Endothelial cell of umbilical vein (primary cell): ENCODE data around the gene SERPINB11.

ENCODE experiments used
- EZH2 ChIP-seq: IDR thresholded peaks from 2 replicates; pipeline ENCODE4 v1.6.1; 2012; ENCODE audit warnings: borderline replicate concordance, low read depth, mild to moderate bottlenecking, moderate library complexity, low read length, inconsistent platforms; ENCODE audit not compliant: severe bottlenecking
- GATA2 ChIP-seq: IDR thresholded peaks from 2 replicates; pipeline ENCODE4 v1.7.0; 2011; ENCODE audit warnings: low read depth, mild to moderate bottlenecking, moderate library complexity, mixed read lengths, low read length; ENCODE audit not compliant: insufficient read length, insufficient read depth
- POLR2A ChIP-seq: IDR thresholded peaks from 2 replicates; pipeline ENCODE4 v1.6.1; 2012; ENCODE audit warnings: low read depth, mild to moderate bottlenecking, control low read depth, low read length
- POLR2AphosphoS5 ChIP-seq: IDR thresholded peaks from 2 replicates; pipeline ENCODE4 v1.6.1; 2012; ENCODE audit warnings: low read depth, mild to moderate bottlenecking, control low read depth, low read length, moderate library complexity; ENCODE audit not compliant: insufficient read depth
- TF ChIP-seq, protein P1 (sequence below), 2 donors: IDR thresholded peaks; 1 replicate in 1 of 2; 2 replicates in 1 of 2; pipeline ENCODE4 v1.5.1; 2011; ENCODE audit warnings: low read length in 2 of 2, mild to moderate bottlenecking in 2 of 2, moderate library complexity in 2 of 2, control low read depth in 1 of 2, inconsistent platforms in 1 of 2, low read depth in 1 of 2; ENCODE audit not compliant: insufficient read depth in 1 of 2; ENCODE audit errors: extremely low read depth in 1 of 2
- TF ChIP-seq, protein P2 (sequence below): IDR thresholded peaks from 2 replicates; pipeline ENCODE4 v1.6.1; 2011; ENCODE audit not compliant: insufficient read depth, insufficient read length

DNA sequence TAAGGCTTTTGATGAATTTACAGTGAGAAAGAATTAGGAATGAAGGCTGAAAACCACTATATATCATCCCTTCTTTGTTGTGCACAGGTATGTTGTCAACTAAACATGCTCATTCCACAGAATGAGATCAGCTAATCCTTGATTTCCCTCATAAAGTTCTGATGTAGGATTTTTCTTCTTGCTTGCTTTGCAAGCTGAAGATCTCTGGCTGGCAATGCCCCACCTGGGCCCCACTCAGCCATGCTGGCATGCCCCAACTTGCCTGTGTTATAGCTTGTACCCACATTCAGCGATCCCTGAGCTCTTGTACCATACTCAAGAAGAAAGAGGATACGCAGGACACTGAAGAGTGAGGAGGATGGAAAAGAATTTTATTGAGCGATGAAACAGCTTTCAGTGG is 18.0 kb upstream of the SERPINB11 start:
- TF ChIP-seq, protein P1, sequence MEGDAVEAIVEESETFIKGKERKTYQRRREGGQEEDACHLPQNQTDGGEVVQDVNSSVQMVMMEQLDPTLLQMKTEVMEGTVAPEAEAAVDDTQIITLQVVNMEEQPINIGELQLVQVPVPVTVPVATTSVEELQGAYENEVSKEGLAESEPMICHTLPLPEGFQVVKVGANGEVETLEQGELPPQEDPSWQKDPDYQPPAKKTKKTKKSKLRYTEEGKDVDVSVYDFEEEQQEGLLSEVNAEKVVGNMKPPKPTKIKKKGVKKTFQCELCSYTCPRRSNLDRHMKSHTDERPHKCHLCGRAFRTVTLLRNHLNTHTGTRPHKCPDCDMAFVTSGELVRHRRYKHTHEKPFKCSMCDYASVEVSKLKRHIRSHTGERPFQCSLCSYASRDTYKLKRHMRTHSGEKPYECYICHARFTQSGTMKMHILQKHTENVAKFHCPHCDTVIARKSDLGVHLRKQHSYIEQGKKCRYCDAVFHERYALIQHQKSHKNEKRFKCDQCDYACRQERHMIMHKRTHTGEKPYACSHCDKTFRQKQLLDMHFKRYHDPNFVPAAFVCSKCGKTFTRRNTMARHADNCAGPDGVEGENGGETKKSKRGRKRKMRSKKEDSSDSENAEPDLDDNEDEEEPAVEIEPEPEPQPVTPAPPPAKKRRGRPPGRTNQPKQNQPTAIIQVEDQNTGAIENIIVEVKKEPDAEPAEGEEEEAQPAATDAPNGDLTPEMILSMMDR (IDR thresholded peaks at IDR 0.05; ENCODE audit: extremely low read depth in 1 of 2, insufficient read depth in 1 of 2, low read depth in 1 of 2, low read length in 2 of 2): no peak
- TF ChIP-seq EZH2 (no peak), POLR2A (no peak), POLR2AphosphoS5 (no peak), GATA2 (no peak)
- TF ChIP-seq, protein P2, sequence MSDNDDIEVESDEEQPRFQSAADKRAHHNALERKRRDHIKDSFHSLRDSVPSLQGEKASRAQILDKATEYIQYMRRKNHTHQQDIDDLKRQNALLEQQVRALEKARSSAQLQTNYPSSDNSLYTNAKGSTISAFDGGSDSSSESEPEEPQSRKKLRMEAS: no peak
